SJSA1 (cell line): Measurements from ENCODE around the gene CYP11A1. TPM values are rescaled to one million over a fixed set of nuclear protein-coding genes. Genes with fewer than 3 reads are reported as not detected.
A peak's percentile ranks its signal among the peaks of the same experiment; 100 is the strongest.
"Not testable (repeated sequence)": the region's sequence is repeated elsewhere in the genome, so short reads cannot be mapped to it uniquely, and the experiment has no call there.

Experiments
- DNase-seq, 2 experiments: peaks; one replicate each; pipeline ENCODE4 v3.0.0-alpha.2; 2015 to 2020; ENCODE audit warnings: low spot score in 2 of 2, low read depth in 1 of 2
- H3K27ac ChIP-seq: fragments of 250-450 bp; sonication (Bioruptor Pico); 2 replicates; pipeline ENCODE4 v1.5.1; 2020; ENCODE audit warnings: mild to moderate bottlenecking, moderate library complexity
- H3K27me3 ChIP-seq: fragments of 250-450 bp; sonication (Bioruptor Pico); replicated peaks from 2 replicates; pipeline ENCODE4 v1.5.1; 2020; ENCODE audit warnings: mild to moderate bottlenecking, moderate library complexity
- H3K36me3 ChIP-seq: fragments of 250-450 bp; sonication (Bioruptor Pico); 2 replicates; pipeline ENCODE4 v1.5.1; 2020; ENCODE audit warnings: mild to moderate bottlenecking
- H3K4me1 ChIP-seq: fragments of 250-450 bp; sonication (Bioruptor Pico); replicated peaks from 2 replicates; pipeline ENCODE4 v1.6.1; 2021; ENCODE audit warnings: mild to moderate bottlenecking
- H3K4me3 ChIP-seq: fragments of 250-450 bp; sonication (Bioruptor Pico); 2 replicates; pipeline ENCODE4 v1.5.1; 2020; ENCODE audit warnings: mild to moderate bottlenecking
- H3K9me3 ChIP-seq: fragments of 250-450 bp; sonication (Bioruptor Pico); replicated peaks from 2 replicates; pipeline ENCODE4 v1.5.1; 2020; ENCODE audit warnings: mild to moderate bottlenecking
- total RNA-seq: library from RNA; depleted of rRNA; stranded (reverse); fragments of >200 nt; shearing (Covaris generic); gene quantifications from 2 replicates; pipeline ENCODE4 v1.2.3, GENCODE V29; 2014

Gene CYP11A1
- total RNA-seq, 1 experiment from 2014 or later = 1.3 TPM

DNA sequence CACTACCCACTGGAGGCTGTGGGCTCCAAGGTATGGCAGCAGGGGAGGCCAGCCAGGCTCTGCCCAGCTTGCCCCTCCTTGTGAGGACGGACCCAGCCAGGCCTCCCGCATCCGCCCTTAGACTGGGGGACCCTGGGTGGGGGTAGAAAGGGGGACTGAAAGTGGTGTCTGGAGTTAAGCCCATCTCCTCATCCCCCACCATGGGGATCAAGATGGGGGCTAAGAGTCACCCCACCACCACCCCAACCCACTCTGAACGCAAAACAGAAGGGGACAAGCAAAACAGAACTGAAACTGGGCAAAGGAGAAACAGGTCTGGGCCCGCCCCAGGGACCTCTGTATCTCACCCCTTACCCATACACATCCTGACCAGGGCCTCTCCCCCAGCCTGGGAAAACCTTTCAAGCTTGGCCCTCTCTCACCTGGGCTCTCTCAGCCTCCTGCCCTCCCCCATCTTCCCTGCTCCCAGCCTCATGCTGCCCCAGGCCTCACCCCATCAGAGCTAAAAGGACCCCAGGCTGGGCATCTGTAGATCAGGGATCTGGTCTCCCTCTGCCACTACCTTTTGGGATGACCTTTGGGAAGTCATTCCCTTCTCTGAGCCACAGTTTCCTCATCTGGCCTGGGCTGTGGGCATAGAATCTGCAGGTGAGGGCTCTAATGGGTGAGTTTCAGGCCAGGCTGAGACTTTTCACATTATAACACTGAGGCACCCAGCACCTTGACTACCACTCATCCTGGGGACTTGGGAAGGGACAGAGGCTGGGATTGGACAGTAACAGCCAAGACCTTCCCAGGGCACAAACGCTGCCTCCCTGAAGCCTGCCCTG lies 30.0 kb upstream of the CYP11A1 start:
- DNase-seq = no peak
- H3K36me3 ChIP-seq = no peaks in the 10 kb centered on the region
- H3K27ac ChIP-seq = peak overlapping the region; percentile 27; the same call in 1 of the 2 replicates
- peaks cover 39% of the 10 kb centered on the region for H3K4me1 ChIP-seq
- H3K27me3 ChIP-seq = no peaks in the 10 kb centered on the region
- H3K9me3 ChIP-seq = no peaks in the 10 kb centered on the region
- no peak overlapping the region for H3K4me3 ChIP-seq

- Histone ChIP-seq H3K27me3 (no peaks in the 10 kb centered on the region), H3K36me3 (no peaks in the 10 kb centered on the region), H3K9me3 (no peaks in the 10 kb centered on the region), H3K4me1 (peaks cover 39% of the 10 kb centered on the region), H3K27ac (no peak overlapping the region; the same call in 1 of the 2 replicates), H3K4me3 (no peak overlapping the region)
- DNase-seq = no peak
Measured at GRCh38 chr15:74396445-74397238, 29.2 kb upstream of the CYP11A1 start.

DNA sequence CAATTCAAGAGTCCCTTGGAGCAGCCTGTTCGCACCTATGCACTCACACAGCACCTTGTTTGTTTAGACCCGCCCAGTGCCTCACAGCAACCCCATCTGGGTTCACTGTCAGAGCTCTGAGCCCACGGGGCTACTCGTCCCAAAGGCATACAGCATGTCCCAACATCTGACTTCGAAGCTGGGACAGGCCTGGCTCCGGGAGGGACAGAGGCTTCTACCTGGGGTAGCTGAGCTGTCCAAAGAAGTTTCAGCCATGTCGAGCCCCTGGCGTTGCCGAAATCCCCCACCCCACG lies 28.6 kb upstream of the CYP11A1 start:
- Histone ChIP-seq H3K9me3 (no peaks in the 10 kb centered on the region), H3K27ac (no peak overlapping the region), H3K4me3 (no peak overlapping the region), H3K27me3 (no peaks in the 10 kb centered on the region), H3K36me3 (no peaks in the 10 kb centered on the region), H3K4me1 (peaks cover 39% of the 10 kb centered on the region)
- DNase-seq = no peak

GRCh38 chr15:74395319-74396145 lies 28.1 kb upstream of the CYP11A1 start:
- Histone ChIP-seq H3K4me1 (peaks cover 39% of the 10 kb centered on the region), H3K36me3 (no peaks in the 10 kb centered on the region), H3K27ac (no peak overlapping the region), H3K27me3 (no peaks in the 10 kb centered on the region), H3K9me3 (no peaks in the 10 kb centered on the region), H3K4me3 (no peak overlapping the region)
- no peak for DNase-seq

DNA sequence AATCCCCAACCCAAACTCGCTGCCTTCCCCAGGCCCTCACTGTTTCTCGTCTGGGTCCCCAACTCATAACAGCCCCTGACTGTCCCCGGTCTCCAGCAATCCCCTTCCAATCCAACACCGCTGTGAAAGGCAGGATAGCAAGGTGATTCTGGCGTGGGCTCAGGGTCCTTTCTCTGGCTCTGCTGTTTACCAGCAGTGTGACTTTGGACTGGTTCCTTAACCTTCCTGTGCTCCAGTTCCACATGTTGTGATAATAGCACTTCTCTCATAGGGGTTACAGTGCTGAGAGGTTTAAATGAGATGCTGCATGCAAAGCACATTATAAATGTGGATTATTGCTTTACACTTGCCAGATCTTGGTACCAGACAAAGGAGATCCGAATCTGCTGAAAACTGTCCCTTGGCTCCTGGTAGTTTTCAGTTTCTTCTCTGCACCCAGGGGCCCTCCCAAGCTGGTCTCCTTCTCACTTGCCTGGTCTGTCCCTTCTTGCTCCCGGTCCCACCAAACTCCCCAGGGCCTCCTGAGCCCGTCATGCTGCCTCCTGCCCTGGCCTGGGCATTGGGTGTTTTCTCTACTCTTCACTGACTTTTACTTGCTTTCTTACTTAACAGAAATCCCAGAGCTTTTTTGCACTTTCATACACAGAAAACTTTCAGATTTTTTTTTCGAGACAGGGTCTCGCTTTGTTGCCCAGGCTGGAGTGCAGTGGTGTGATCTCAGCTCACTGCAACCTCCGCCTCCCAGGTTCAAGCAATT lies 26.8 kb upstream of the CYP11A1 start:
- Histone ChIP-seq H3K4me1 (peaks cover 28% of the 10 kb centered on the region), H3K4me3 (no peak overlapping the region), H3K27ac (no peak overlapping the region), H3K36me3 (no peaks in the 10 kb centered on the region), H3K27me3 (no peaks in the 10 kb centered on the region), H3K9me3 (no peaks in the 10 kb centered on the region)
- DNase-seq = no peak

- Histone ChIP-seq H3K27me3 (no peaks in the 10 kb centered on the region), H3K9me3 (no peaks in the 10 kb centered on the region), H3K4me3 (no peak overlapping the region), H3K36me3 (no peaks in the 10 kb centered on the region), H3K4me1 (peaks cover 28% of the 10 kb centered on the region), H3K27ac (no peak overlapping the region)
- no peak for DNase-seq
Measured at GRCh38 chr15:74393423-74393822, 26.0 kb upstream of the CYP11A1 start.

DNA sequence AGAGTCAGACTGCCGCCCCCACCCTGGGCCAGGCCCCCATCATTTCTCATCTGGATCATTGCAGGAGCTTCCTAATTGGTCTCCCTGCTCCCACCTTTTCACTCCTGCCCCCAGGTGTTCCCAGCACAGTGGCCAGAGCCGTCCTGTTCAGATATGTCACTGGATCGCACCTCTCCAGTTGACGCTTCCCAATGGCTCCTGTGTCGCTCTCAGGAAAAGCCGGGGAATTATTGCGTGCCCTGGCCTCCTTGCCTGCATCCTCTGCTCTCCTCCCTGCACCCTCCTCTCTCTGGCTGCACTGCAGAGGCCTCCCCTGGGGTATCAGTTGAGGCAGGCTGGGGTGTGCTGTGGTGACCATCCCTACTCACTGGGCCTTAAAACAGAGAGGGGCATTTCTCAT lies 25.5 kb upstream of the CYP11A1 start:
- Histone ChIP-seq H3K27ac (no peak overlapping the region), H3K4me3 (no peak overlapping the region), H3K27me3 (no peaks in the 10 kb centered on the region), H3K4me1 (peaks cover 26% of the 10 kb centered on the region), H3K36me3 (no peaks in the 10 kb centered on the region), H3K9me3 (no peaks in the 10 kb centered on the region)
- DNase-seq = no peak

DNA sequence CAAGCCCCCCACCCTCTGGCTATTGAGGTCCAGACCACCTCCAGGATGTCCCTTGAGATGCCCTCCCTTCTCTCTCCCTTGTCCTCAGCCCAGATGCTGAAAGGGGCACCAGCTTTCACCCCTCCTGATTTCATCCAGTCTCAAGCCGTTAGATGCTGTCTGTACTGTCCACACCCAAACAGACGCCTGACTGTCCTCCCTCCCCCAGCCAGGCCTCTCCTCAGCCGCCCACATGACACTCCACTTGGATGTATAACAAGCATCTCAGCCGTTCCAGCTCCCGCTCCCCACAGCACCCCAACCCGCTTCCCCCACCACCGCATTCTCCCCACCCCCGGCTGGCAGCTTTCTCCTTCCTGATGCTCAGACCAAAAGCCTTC lies 25.0 kb upstream of the CYP11A1 start:
- Histone ChIP-seq H3K9me3 (no peaks in the 10 kb centered on the region), H3K27me3 (no peaks in the 10 kb centered on the region), H3K4me1 (peaks cover 21% of the 10 kb centered on the region), H3K4me3 (no peak overlapping the region), H3K36me3 (no peaks in the 10 kb centered on the region), H3K27ac (no peak overlapping the region)
- no peak for DNase-seq

GRCh38 chr15:74391582-74392450 lies 24.4 kb upstream of the CYP11A1 start:
- Histone ChIP-seq H3K4me1 (peaks cover 15% of the 10 kb centered on the region), H3K4me3 (no peak overlapping the region), H3K9me3 (no peaks in the 10 kb centered on the region), H3K36me3 (no peaks in the 10 kb centered on the region), H3K27ac (no peak overlapping the region), H3K27me3 (no peaks in the 10 kb centered on the region)
- DNase-seq = no peak

DNA sequence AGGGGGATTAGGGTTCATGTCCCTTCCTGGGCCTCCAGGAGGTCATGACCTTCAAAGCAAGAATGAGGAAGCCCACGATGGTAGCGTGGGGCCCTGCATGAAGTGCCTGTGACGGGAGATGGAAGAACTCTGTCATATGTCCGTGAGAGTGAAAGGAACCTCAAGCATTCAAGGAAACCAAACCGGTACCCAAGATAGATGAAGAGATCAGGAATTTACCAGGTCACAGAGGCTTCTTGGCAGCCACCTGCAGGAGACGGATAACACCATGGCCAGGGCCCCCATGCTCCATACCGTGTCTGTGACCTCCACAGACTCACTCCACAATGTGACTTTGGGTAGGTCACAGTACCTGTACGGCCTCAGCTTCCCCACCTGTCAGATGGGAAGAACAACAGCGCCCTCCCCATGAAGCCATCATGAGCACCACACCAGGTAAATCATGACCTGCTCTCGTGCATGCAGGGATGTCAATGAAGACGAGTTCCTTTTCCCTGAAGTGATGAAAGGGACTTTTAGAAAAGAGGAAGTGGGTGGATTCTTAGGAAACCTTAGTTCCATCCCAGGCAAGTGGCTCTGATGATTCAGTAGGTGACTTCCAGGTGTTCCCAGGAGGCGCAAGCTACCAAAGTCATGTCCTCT lies 23.3 kb upstream of the CYP11A1 start:
- H3K36me3 ChIP-seq = no peaks in the 10 kb centered on the region
- no peaks in the 10 kb centered on the region for H3K9me3 ChIP-seq
- no peak overlapping the region for H3K27ac ChIP-seq
- no peak for DNase-seq
- no peaks in the 10 kb centered on the region for H3K27me3 ChIP-seq
- peaks cover 11% of the 10 kb centered on the region; the same call in 1 of the 2 replicates for H3K4me1 ChIP-seq
- H3K4me3 ChIP-seq = no peak overlapping the region

- not testable (repeated sequence) for H3K36me3 ChIP-seq, H3K27ac ChIP-seq
Measured at GRCh38 chr15:74390049-74390646, 22.7 kb upstream of the CYP11A1 start.

More at GRCh38 chr15:74390049-74390646, 22.7 kb upstream of the CYP11A1 start:
- H3K4me3 ChIP-seq, H3K27me3 ChIP-seq, H3K9me3 ChIP-seq, DNase-seq: not testable (repeated sequence)
- peaks cover 11% of the 10 kb centered on the region for H3K4me1 ChIP-seq
